GM08714 (cell line): ENCODE data around the gene SLC35F6.
"Not testable (repeated sequence)": the region's sequence is repeated elsewhere in the genome, so short reads cannot be mapped to it uniquely, and the experiment has no call there.

Source experiments
- H3K4me3 ChIP-seq: fragments of 200-500 bp; sonication (Bioruptor generic); 2 replicates; pipeline ENCODE4 v1.5.1; 2014; ENCODE audit warnings: mild to moderate bottlenecking, low read length, inconsistent platforms
- ZNF274 ChIP-seq: IDR thresholded peaks from 2 replicates; pipeline ENCODE4 v1.6.1; 2012; ENCODE audit warnings: mild to moderate bottlenecking, low read depth, low read length

Gene SLC35F6

GRCh38 chr2:26740346-26740745 is 23.7 kb upstream of the SLC35F6 start:
- TF ChIP-seq ZNF274, result no peak
- H3K4me3 ChIP-seq, result no peak overlapping the region

GRCh38 chr2:26740890-26741302 is 23.2 kb upstream of the SLC35F6 start:
- no peak overlapping the region for H3K4me3 ChIP-seq
- TF ChIP-seq ZNF274, result no peak

GRCh38 chr2:26742048-26742770 is 21.9 kb upstream of the SLC35F6 start:
- TF ChIP-seq ZNF274, result no peak
- H3K4me3 ChIP-seq, result no peak overlapping the region

- no peak overlapping the region for H3K4me3 ChIP-seq
- no peak for TF ChIP-seq ZNF274
Measured at GRCh38 chr2:26743852-26744251, 20.2 kb upstream of the SLC35F6 start.

GRCh38 chr2:26744953-26745352 is 19.1 kb upstream of the SLC35F6 start:
- TF ChIP-seq ZNF274, result no peak
- no peak overlapping the region for H3K4me3 ChIP-seq

- H3K4me3 ChIP-seq, result no peak overlapping the region
- no peak for TF ChIP-seq ZNF274
Measured at GRCh38 chr2:26745609-26746327, 18.3 kb upstream of the SLC35F6 start.

- no peak for TF ChIP-seq ZNF274
- no peak overlapping the region for H3K4me3 ChIP-seq
Measured at GRCh38 chr2:26746934-26747333, 17.1 kb upstream of the SLC35F6 start.

- H3K4me3 ChIP-seq, result not testable (repeated sequence)
Measured at GRCh38 chr2:26749787-26750420, 14.2 kb upstream of the SLC35F6 start.

GRCh38 chr2:26750467-26750866 is 13.6 kb upstream of the SLC35F6 start:
- H3K4me3 ChIP-seq, result not testable (repeated sequence)

- no peak for TF ChIP-seq ZNF274
Measured at GRCh38 chr2:26752656-26753055, 11.4 kb upstream of the SLC35F6 start.

GRCh38 chr2:26754539-26754938 is 9.5 kb upstream of the SLC35F6 start:
- TF ChIP-seq ZNF274, result no peak
- H3K4me3 ChIP-seq, result no peak overlapping the region

More at GRCh38 chr2:26752656-26753055, 11.4 kb upstream of the SLC35F6 start:
- H3K4me3 ChIP-seq, result no peak overlapping the region

- H3K4me3 ChIP-seq, result no peak overlapping the region
- TF ChIP-seq ZNF274, result no peak
Measured at GRCh38 chr2:26754972-26755670, 9.0 kb upstream of the SLC35F6 start.

- no peak overlapping the region for H3K4me3 ChIP-seq
- no peak for TF ChIP-seq ZNF274
Measured at GRCh38 chr2:26756337-26756736, 7.7 kb upstream of the SLC35F6 start.
